H9 (cell line): ENCODE data around the gene PAIP2. TPM values are rescaled to one million over a fixed set of nuclear protein-coding genes. Genes with fewer than 3 reads are reported as not detected.

Source experiments
- DNase-seq: peaks from one replicate; pipeline ENCODE4 v3.0.0-alpha.2; 2017
- H2AFZ ChIP-seq: one replicate; pipeline ENCODE4 v1.6.1; 2013; ENCODE audit warnings: mild to moderate bottlenecking, low read length, control low read depth, moderate library complexity
- H2AK5ac ChIP-seq: 2 replicates; pipeline ENCODE4 v1.6.1; 2013; ENCODE audit warnings: low read length, control low read depth, mixed read lengths; ENCODE audit not compliant: insufficient read length
- H2BK120ac ChIP-seq: one replicate; pipeline ENCODE4 v1.6.1; 2013; ENCODE audit warnings: low read depth, mild to moderate bottlenecking, low read length, control low read depth, inconsistent platforms; ENCODE audit not compliant: poor library complexity, severe bottlenecking
- H2BK12ac ChIP-seq: 2 replicates; pipeline ENCODE4 v1.6.1; 2013; ENCODE audit warnings: low read length, control low read depth, mixed read lengths, low read depth; ENCODE audit not compliant: insufficient read length
- H2BK15ac ChIP-seq: 2 replicates; pipeline ENCODE4 v1.6.1; 2013; ENCODE audit warnings: low read depth, low read length, control low read depth
- H2BK20ac ChIP-seq: one replicate; pipeline ENCODE4 v1.6.1; 2013; ENCODE audit warnings: low read depth, mild to moderate bottlenecking, low read length, control low read depth, inconsistent platforms; ENCODE audit not compliant: poor library complexity, severe bottlenecking
- H2BK5ac ChIP-seq: 2 replicates; pipeline ENCODE4 v1.6.1; 2013; ENCODE audit warnings: low read length, control low read depth, mixed read lengths; ENCODE audit not compliant: insufficient read length
- H3K14ac ChIP-seq: 2 replicates; pipeline ENCODE4 v1.6.1; 2013; ENCODE audit warnings: low read length, control low read depth; ENCODE audit not compliant: insufficient read depth
- H3K18ac ChIP-seq: 2 replicates; pipeline ENCODE4 v1.6.1; 2013; ENCODE audit warnings: low read depth, mild to moderate bottlenecking, mixed read lengths, low read length, control low read depth; ENCODE audit not compliant: insufficient read length
- H3K23ac ChIP-seq: 2 replicates; pipeline ENCODE4 v1.6.1; 2013; ENCODE audit warnings: low read length, control low read depth, mixed read lengths, low read depth; ENCODE audit not compliant: insufficient read length
- H3K23me2 ChIP-seq: 2 replicates; pipeline ENCODE4 v1.6.1; 2013; ENCODE audit warnings: low read depth, mild to moderate bottlenecking, mixed read lengths, low read length, control low read depth; ENCODE audit not compliant: insufficient read length, poor library complexity, severe bottlenecking
- H3K27ac ChIP-seq: 2 replicates; pipeline ENCODE4 v1.5.1; 2013; ENCODE audit warnings: low read length, control low read depth, mixed read lengths, low read depth; ENCODE audit not compliant: insufficient read length
- H3K27me3 ChIP-seq: 2 replicates; pipeline ENCODE4 v1.6.1; 2013; ENCODE audit warnings: low read length, control low read depth, inconsistent platforms; ENCODE audit not compliant: insufficient read depth
- H3K4ac ChIP-seq: 2 replicates; pipeline ENCODE4 v1.6.1; 2013; ENCODE audit warnings: low read depth, mild to moderate bottlenecking, control low read depth, inconsistent platforms, low read length, moderate library complexity
- H3K4me1 ChIP-seq: 2 replicates; pipeline ENCODE4 v1.6.1; 2013; ENCODE audit warnings: low read length, control low read depth, inconsistent platforms; ENCODE audit not compliant: insufficient read depth
- H3K4me2 ChIP-seq: 2 replicates; pipeline ENCODE4 v1.6.1; 2013; ENCODE audit warnings: low read length, control low read depth, mixed read lengths; ENCODE audit not compliant: insufficient read length, insufficient read depth
- H3K56ac ChIP-seq: 2 replicates; pipeline ENCODE4 v1.6.1; 2013; ENCODE audit warnings: low read depth, mild to moderate bottlenecking, mixed read lengths, low read length, control low read depth; ENCODE audit not compliant: insufficient read length
- H3K79me1 ChIP-seq: 2 replicates; pipeline ENCODE4 v1.6.1; 2013; ENCODE audit warnings: low read depth, mild to moderate bottlenecking, moderate library complexity, low read length, control low read depth, inconsistent platforms; ENCODE audit not compliant: insufficient read depth, poor library complexity, severe bottlenecking
- H3K79me2 ChIP-seq: 2 replicates; pipeline ENCODE4 v1.6.1; 2013; ENCODE audit warnings: low read length, control low read depth, inconsistent platforms; ENCODE audit not compliant: insufficient read depth
- H3K9ac ChIP-seq: 2 replicates; pipeline ENCODE4 v1.6.1; 2013; ENCODE audit warnings: low read length, control low read depth, mixed read lengths; ENCODE audit not compliant: insufficient read length; ENCODE audit errors: extremely low read depth
- H3K9me3 ChIP-seq: one replicate; pipeline ENCODE4 v1.6.1; 2013; ENCODE audit warnings: low read depth, low read length, inconsistent platforms; ENCODE audit not compliant: control insufficient read depth
- H3T11ph ChIP-seq: one replicate; pipeline ENCODE4 v1.6.1; 2013; ENCODE audit warnings: mild to moderate bottlenecking, low read length, control low read depth, inconsistent platforms
- H4K20me1 ChIP-seq: one replicate; pipeline ENCODE4 v1.6.1; 2013; ENCODE audit not compliant: control insufficient read depth, insufficient read length, insufficient read depth
- H4K5ac ChIP-seq: 2 replicates; pipeline ENCODE4 v1.6.1; 2013; ENCODE audit warnings: low read depth, mild to moderate bottlenecking, mixed read lengths, low read length, control low read depth; ENCODE audit not compliant: insufficient read length
- H4K8ac ChIP-seq: replicated peaks from 2 replicates; pipeline ENCODE4 v1.6.1; 2013; ENCODE audit warnings: low read length, control low read depth, mixed read lengths, low read depth; ENCODE audit not compliant: insufficient read length
- H4K91ac ChIP-seq: 2 replicates; pipeline ENCODE4 v1.6.1; 2013; ENCODE audit warnings: low read depth, mild to moderate bottlenecking, moderate library complexity, mixed read lengths, low read length, control low read depth; ENCODE audit not compliant: insufficient read length
- H3K27ac Mint-ChIP-seq, 3 experiments: 2 replicates in 2 of 3; 3 replicates in 1 of 3; pipeline ENCODE4 v1.8.0; 2020 to 2021; ENCODE audit warnings: mixed read lengths in 3 of 3, mild to moderate bottlenecking in 1 of 3, moderate library complexity in 1 of 3
- H3K27me3 Mint-ChIP-seq: 2 replicates; pipeline ENCODE4 v1.8.0; 2021; ENCODE audit warnings: low read depth, mild to moderate bottlenecking, moderate library complexity, mixed read lengths
- H3K36me3 Mint-ChIP-seq, 3 experiments: 2 replicates in 2 of 3; 3 replicates in 1 of 3; pipeline ENCODE4 v1.8.0; 2020 to 2021; ENCODE audit warnings: low read depth in 3 of 3, mixed read lengths in 3 of 3; ENCODE audit not compliant: insufficient read depth in 1 of 3
- H3K4me1 Mint-ChIP-seq, 2 experiments: 2 replicates each; pipeline ENCODE4 v1.8.0; 2020; ENCODE audit warnings: mixed read lengths in 2 of 2
- H3K4me3 Mint-ChIP-seq, 2 experiments: 2 replicates in 1 of 2; 3 replicates in 1 of 2; pipeline ENCODE4 v1.8.0; 2020 to 2021; ENCODE audit warnings: mild to moderate bottlenecking in 2 of 2, mixed read lengths in 2 of 2, moderate library complexity in 1 of 2
- H3K9me3 Mint-ChIP-seq, 2 experiments: 2 replicates in 1 of 2; 3 replicates in 1 of 2; pipeline ENCODE4 v1.8.0; 2020; ENCODE audit warnings: mild to moderate bottlenecking in 2 of 2, mixed read lengths in 2 of 2, moderate library complexity in 1 of 2
- WGBS: extraction: QIAGEN DNeasy Blood & Tissue Kit; methylation state at CpG from one replicate; pipeline ENCODE4 v1.1.7; 2013; ENCODE audit warnings: missing lambda C conversion rate, low lambda C conversion rate, mixed read lengths; ENCODE audit not compliant: insufficient read length; ENCODE audit errors: extremely low coverage; 5-methylcytosine and 5-hydroxymethylcytosine counted together
- total RNA-seq: library from RNA; stranded (reverse); gene quantifications from 2 replicates; pipeline ENCODE4 v1.2.1, GENCODE V29; 2021
- TF ChIP-seq, protein P1 (sequence below): fragments of 200-600 bp; sonication (generic); conservative IDR thresholded peaks from 3 replicates; pipeline ENCODE4 v1.8.0; 2021; ENCODE audit warnings: antibody characterized with exemption, mild to moderate bottlenecking

PAIP2 gene
- total RNA-seq, 1 experiment from 2014 or later = 121 TPM

DNA sequence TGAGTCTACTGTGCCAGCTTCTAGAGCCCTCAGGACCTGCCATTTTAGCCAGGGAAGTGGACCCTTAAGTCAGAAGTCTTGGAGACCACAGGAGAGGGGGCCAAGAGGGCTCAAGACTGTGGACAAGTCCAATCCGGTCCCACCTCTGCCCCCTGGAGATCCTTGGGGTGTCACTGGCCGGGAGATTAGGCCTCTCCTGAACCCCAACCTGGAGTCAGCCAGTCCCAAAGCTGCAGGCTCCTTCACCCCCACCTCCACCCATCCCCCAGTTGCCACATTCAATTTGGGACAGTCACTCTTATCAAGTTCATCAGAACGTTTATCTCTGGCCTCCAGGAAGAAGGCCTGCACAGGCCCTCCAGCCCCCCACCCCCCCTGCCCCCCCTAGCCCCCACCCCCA, 41.2 kb downstream of the PAIP2 start:
- H3K9me3 ChIP-seq = no peaks in the 10 kb centered on the region
- no peaks in the 10 kb centered on the region for H3K79me2 ChIP-seq
- no peak overlapping the region for H3T11ph ChIP-seq
- H3K9ac ChIP-seq = no peak overlapping the region
- H3K27ac ChIP-seq = no peak overlapping the region
- H3K23ac ChIP-seq = no peak overlapping the region
- no peak overlapping the region for H2BK120ac ChIP-seq
- no peak overlapping the region for H2AK5ac ChIP-seq
- no peaks in the 10 kb centered on the region for H4K20me1 ChIP-seq
- H4K8ac ChIP-seq = no peak overlapping the region
- H3K27me3 ChIP-seq = no peaks in the 10 kb centered on the region
- H2BK5ac ChIP-seq = no peak overlapping the region
- no peak overlapping the region for H3K18ac ChIP-seq
- WGBS = no CpG with 5 or more reads among the region's 3 CpGs
- H2BK15ac ChIP-seq = no peak overlapping the region
- H3K4ac ChIP-seq = no peak overlapping the region
- Mint-ChIP-seq H3K4me3 (no peak overlapping the region), H3K27ac (no peak overlapping the region; a peak in 1 of 7 replicates), H3K27me3 (no peaks in the 10 kb centered on the region; the same call in 1 of the 2 replicates), H3K9me3 (no peaks in the 10 kb centered on the region), H3K36me3 (no peaks in the 10 kb centered on the region; a peak in 1 of 7 replicates), H3K4me1 (peaks cover 19 to 32% of the 10 kb centered on the region in 2 experiments; a peak in 3 of 4 replicates)
- H3K56ac ChIP-seq = no peak overlapping the region
- H3K14ac ChIP-seq = no peak overlapping the region
- DNase-seq = no peak
- TF ChIP-seq, protein P1, sequence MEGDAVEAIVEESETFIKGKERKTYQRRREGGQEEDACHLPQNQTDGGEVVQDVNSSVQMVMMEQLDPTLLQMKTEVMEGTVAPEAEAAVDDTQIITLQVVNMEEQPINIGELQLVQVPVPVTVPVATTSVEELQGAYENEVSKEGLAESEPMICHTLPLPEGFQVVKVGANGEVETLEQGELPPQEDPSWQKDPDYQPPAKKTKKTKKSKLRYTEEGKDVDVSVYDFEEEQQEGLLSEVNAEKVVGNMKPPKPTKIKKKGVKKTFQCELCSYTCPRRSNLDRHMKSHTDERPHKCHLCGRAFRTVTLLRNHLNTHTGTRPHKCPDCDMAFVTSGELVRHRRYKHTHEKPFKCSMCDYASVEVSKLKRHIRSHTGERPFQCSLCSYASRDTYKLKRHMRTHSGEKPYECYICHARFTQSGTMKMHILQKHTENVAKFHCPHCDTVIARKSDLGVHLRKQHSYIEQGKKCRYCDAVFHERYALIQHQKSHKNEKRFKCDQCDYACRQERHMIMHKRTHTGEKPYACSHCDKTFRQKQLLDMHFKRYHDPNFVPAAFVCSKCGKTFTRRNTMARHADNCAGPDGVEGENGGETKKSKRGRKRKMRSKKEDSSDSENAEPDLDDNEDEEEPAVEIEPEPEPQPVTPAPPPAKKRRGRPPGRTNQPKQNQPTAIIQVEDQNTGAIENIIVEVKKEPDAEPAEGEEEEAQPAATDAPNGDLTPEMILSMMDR = no peak
- H4K5ac ChIP-seq = no peak overlapping the region
- H3K23me2 ChIP-seq = no peaks in the 10 kb centered on the region
- no peak overlapping the region for H3K4me2 ChIP-seq
- H3K79me1 ChIP-seq = no peaks in the 10 kb centered on the region
- no peaks in the 10 kb centered on the region for H3K4me1 ChIP-seq
- H4K91ac ChIP-seq = no peak overlapping the region
- no peak overlapping the region for H2BK12ac ChIP-seq
- no peak overlapping the region for H2BK20ac ChIP-seq
- no peak overlapping the region for H2AFZ ChIP-seq
